HFFc6 (cell line): ENCODE data around the gene ADAT2. TPM values are rescaled to one million over a fixed set of nuclear protein-coding genes. Genes with fewer than 3 reads are reported as not detected.

Experiments
- DNase-seq: peaks from one replicate; pipeline ENCODE4 v3.0.0-alpha.2; 2018
- H3K27ac Mint-ChIP-seq: 2 replicates; pipeline ENCODE4 v1.8.0; 2020; ENCODE audit warnings: mild to moderate bottlenecking, mixed read lengths
- H3K27me3 Mint-ChIP-seq: 2 replicates; pipeline ENCODE4 v1.8.0; 2021; ENCODE audit warnings: mild to moderate bottlenecking, moderate library complexity, mixed read lengths; ENCODE audit not compliant: insufficient read depth
- H3K36me3 Mint-ChIP-seq: 2 replicates; pipeline ENCODE4 v1.8.0; 2021; ENCODE audit warnings: low read depth, mixed read lengths
- H3K4me1 Mint-ChIP-seq: 2 replicates; pipeline ENCODE4 v1.8.0; 2020; ENCODE audit warnings: low read depth, mixed read lengths
- H3K4me3 Mint-ChIP-seq: 2 replicates; pipeline ENCODE4 v1.8.0; 2020; ENCODE audit warnings: mild to moderate bottlenecking, moderate library complexity, mixed read lengths
- H3K9me3 Mint-ChIP-seq: 2 replicates; pipeline ENCODE4 v1.8.0; 2020; ENCODE audit warnings: mild to moderate bottlenecking, mixed read lengths
- CTCF ChIP-seq: fragments of 200-600 bp; sonication (generic); IDR thresholded peaks from 2 replicates; pipeline ENCODE4 v1.5.0; 2021; ENCODE audit warnings: antibody characterized with exemption, mild to moderate bottlenecking
- total RNA-seq, 6 experiments: library from RNA; stranded (reverse); fragmentation: NEBNext Ultra II Directional; extraction: Animal tissue kit (Norgen Biotek cat#: 25700); gene quantifications; 2 replicates in 1 of 6; 3 replicates in 5 of 6; pipeline ENCODE4 v1.2.3, GENCODE V29; 2021

The ADAT2 gene
- total RNA-seq, 6 experiments from 2014 or later = 2.8 to 4.6 (median 4.1) TPM

- H3K27ac Mint-ChIP-seq = no peak overlapping the region
- H3K36me3 Mint-ChIP-seq = no peaks in the 10 kb centered on the region
- no peak for TF ChIP-seq CTCF
- DNase-seq = no peak
- H3K4me3 Mint-ChIP-seq = no peak overlapping the region
- H3K9me3 Mint-ChIP-seq = no peaks in the 10 kb centered on the region
- H3K27me3 Mint-ChIP-seq = peaks cover 3% of the 10 kb centered on the region; the same call in 1 of the 2 replicates
- H3K4me1 Mint-ChIP-seq = peaks cover 18% of the 10 kb centered on the region
Observed at GRCh38 chr6:143426026-143426425, 24.5 kb downstream of the ADAT2 start.

GRCh38 chr6:143419526-143419925 is 31.0 kb downstream of the ADAT2 start:
- DNase-seq = no peak
- TF ChIP-seq CTCF = no peak
- peaks cover 3% of the 10 kb centered on the region; the same call in 1 of the 2 replicates for H3K27me3 Mint-ChIP-seq
- H3K4me1 Mint-ChIP-seq = no peaks in the 10 kb centered on the region
- H3K36me3 Mint-ChIP-seq = no peaks in the 10 kb centered on the region
- H3K4me3 Mint-ChIP-seq = no peak overlapping the region
- H3K27ac Mint-ChIP-seq = no peak overlapping the region
- no peaks in the 10 kb centered on the region for H3K9me3 Mint-ChIP-seq

- peaks cover 20% of the 10 kb centered on the region for H3K4me1 Mint-ChIP-seq
Observed at GRCh38 chr6:143414769-143415168, 35.7 kb downstream of the ADAT2 start.

GRCh38 chr6:143410859-143411270 is 39.6 kb downstream of the ADAT2 start:
- Mint-ChIP-seq H3K36me3 (no peaks in the 10 kb centered on the region), H3K4me3 (no peak overlapping the region), H3K9me3 (no peaks in the 10 kb centered on the region), H3K27me3 (peaks cover 10% of the 10 kb centered on the region), H3K27ac (no peak overlapping the region), H3K4me1 (peaks cover 38% of the 10 kb centered on the region)
- no peak for TF ChIP-seq CTCF
- DNase-seq = peak; percentile 67

More at GRCh38 chr6:143414769-143415168, 35.7 kb downstream of the ADAT2 start:
- Mint-ChIP-seq H3K27ac (no peak overlapping the region), H3K36me3 (no peaks in the 10 kb centered on the region), H3K9me3 (no peaks in the 10 kb centered on the region), H3K4me3 (no peak overlapping the region), H3K27me3 (0 out of 2 replicates have a peak, but pooled peaks cover 3% of the 10 kb centered on the region)
- DNase-seq = no peak
- TF ChIP-seq CTCF = no peak

GRCh38 chr6:143408787-143409162 is 41.7 kb downstream of the ADAT2 start:
- Mint-ChIP-seq H3K27me3 (peaks cover 10% of the 10 kb centered on the region), H3K36me3 (no peaks in the 10 kb centered on the region), H3K4me1 (peaks cover 51% of the 10 kb centered on the region), H3K27ac (no peak overlapping the region), H3K4me3 (no peak overlapping the region), H3K9me3 (no peaks in the 10 kb centered on the region)
- no peak for TF ChIP-seq CTCF
- DNase-seq = no peak
